Measurements from ENCODE around the gene FXYD6. TPM values are rescaled to one million over a fixed set of nuclear protein-coding genes. Genes with fewer than 3 reads are reported as not detected.

The FXYD6 gene
- total RNA-seq, 1 experiment from 2014 or later = 0.54 TPM

GRCh38 chr11:117861151-117862018, 15.1 kb downstream of the FXYD6 start:
- Histone ChIP-seq H3K4me3 (ENCODE audit: low read depth in 2 of 2, low read length in 2 of 2) (no peak overlapping the region), H3K36me3 (ENCODE audit: control insufficient read depth, insufficient read depth, low read length) (no peaks in the 10 kb centered on the region), H3K9me3 (ENCODE audit: control insufficient read depth, insufficient read depth, low read depth, low read length) (no peaks in the 10 kb centered on the region), H3K4me1 (ENCODE audit: control insufficient read depth, insufficient read depth, low read length) (no peaks in the 10 kb centered on the region), H3K27ac (ENCODE audit: low read length) (no peak overlapping the region), H3K27me3 (ENCODE audit: control insufficient read depth, insufficient read depth, low read length) (peaks cover 2% of the 10 kb centered on the region; the same call in 1 of the 2 replicates)
- TF ChIP-seq TCF7L2 (IDR thresholded peaks at IDR 0.05; ENCODE audit: low read depth, low read length) (no peak), CTCF (IDR thresholded peaks at IDR 0.05) (no peak), SIN3A (IDR thresholded peaks at IDR 0.05; ENCODE audit: borderline replicate concordance, insufficient read depth, low read depth, low read length) (no peak), POLR2AphosphoS5 (IDR thresholded peaks at IDR 0.05; ENCODE audit: low read depth, low read length) (no peak), REST (IDR thresholded peaks at IDR 0.05; ENCODE audit: insufficient read depth in 1 of 2, low read depth in 2 of 2, low read length in 1 of 2) (no peak)
- DNase-seq (ENCODE audit: low read depth, low spot score) = no peak
- intact Hi-C loops (cut with micrococcal nuclease; ENCODE audit: unreplicated experiment) (no loop called here), in situ Hi-C loops (cut with HindIII; ENCODE audit: low pct_unique_long_range_greater_than_20kb, low sequenced_read_pairs) (no loop called here)
- no peak for ATAC-seq
- POLR2A ChIA-PET = no interaction called here
- BruUV-seq (replicated peaks) = no TSS peak
- CTCF ChIA-PET = interaction anchor here (1.1 to 1.5 kb wide), 2 partner anchors 17 to 85 kb away, joined by 3 to 4 read pairs; no protein-coding TSS in a partner anchor

- DNase-seq (ENCODE audit: low read depth, low spot score) = no peak
- Histone ChIP-seq H3K9me3 (ENCODE audit: control insufficient read depth, insufficient read depth, low read depth, low read length) (no peaks in the 10 kb centered on the region), H3K27me3 (ENCODE audit: control insufficient read depth, insufficient read depth, low read length) (peaks cover 9% of the 10 kb centered on the region; the same call in 1 of the 2 replicates), H3K4me3 (ENCODE audit: low read depth in 2 of 2, low read length in 2 of 2) (no peak overlapping the region), H3K4me1 (ENCODE audit: control insufficient read depth, insufficient read depth, low read length) (no peaks in the 10 kb centered on the region), H3K36me3 (ENCODE audit: control insufficient read depth, insufficient read depth, low read length) (no peaks in the 10 kb centered on the region), H3K27ac (ENCODE audit: low read length) (no peak overlapping the region)
- intact Hi-C loops (cut with micrococcal nuclease; ENCODE audit: unreplicated experiment) = no loop called here
- ATAC-seq = no peak
- ChIA-PET POLR2A (no interaction called here), CTCF (interaction anchor here (0.6 to 1.1 kb wide), 4 partner anchors 16 to 87 kb away, joined by 3 read pairs; no protein-coding TSS in a partner anchor)
- no TSS peak for BruUV-seq (replicated peaks)
- in situ Hi-C loops (cut with HindIII; ENCODE audit: low pct_unique_long_range_greater_than_20kb, low sequenced_read_pairs) = no loop called here
- no peak for TF ChIP-seq SIN3A (IDR thresholded peaks at IDR 0.05; ENCODE audit: borderline replicate concordance, insufficient read depth, low read depth, low read length)
- no peak for TF ChIP-seq REST (IDR thresholded peaks at IDR 0.05; ENCODE audit: insufficient read depth in 1 of 2, low read depth in 2 of 2, low read length in 1 of 2)
- no peak for TF ChIP-seq CTCF (IDR thresholded peaks at IDR 0.05)
- no peak for TF ChIP-seq POLR2AphosphoS5 (IDR thresholded peaks at IDR 0.05; ENCODE audit: low read depth, low read length)
- no peak for TF ChIP-seq TCF7L2 (IDR thresholded peaks at IDR 0.05; ENCODE audit: low read depth, low read length)
Measured at GRCh38 chr11:117860139-117860538, 16.3 kb downstream of the FXYD6 start.

All from Panc1 (cell line).